Osteoblast (primary cell): Measurements from ENCODE around the gene TAPBP. TPM values are rescaled to one million over a fixed set of nuclear protein-coding genes. Genes with fewer than 3 reads are reported as not detected.

Experiments
- DNase-seq: peaks from one replicate; pipeline ENCODE4 v3.0.0; 2011; ENCODE audit warnings: low spot score, mixed read lengths; ENCODE audit not compliant: insufficient read length; ENCODE audit errors: missing footprints
- H2AFZ ChIP-seq: 2 replicates; pipeline ENCODE4 v1.6.0; 2011; ENCODE audit warnings: mild to moderate bottlenecking, low read length
- H3K27ac ChIP-seq: 2 replicates; pipeline ENCODE4 v1.5.1; 2011; ENCODE audit warnings: mild to moderate bottlenecking, low read depth, low read length, moderate library complexity
- H3K27me3 ChIP-seq: 2 replicates; pipeline ENCODE4 v1.6.0; 2012; ENCODE audit warnings: mild to moderate bottlenecking, control low read depth, inconsistent platforms, low read length, moderate library complexity; ENCODE audit not compliant: insufficient read depth
- H3K36me3 ChIP-seq: 2 replicates; pipeline ENCODE4 v1.5.1; 2011; ENCODE audit warnings: mild to moderate bottlenecking, low read length, control low read depth, moderate library complexity; ENCODE audit not compliant: insufficient read depth
- H3K4me1 ChIP-seq: 2 replicates; pipeline ENCODE4 v1.5.1; 2011; ENCODE audit warnings: mild to moderate bottlenecking, low read length, control low read depth, moderate library complexity; ENCODE audit not compliant: insufficient read depth
- H3K4me2 ChIP-seq: 2 replicates; pipeline ENCODE4 v1.6.0; 2011; ENCODE audit warnings: mild to moderate bottlenecking, low read length; ENCODE audit not compliant: insufficient read depth
- H3K4me3 ChIP-seq: fragments of 200-600 bp; sonication (generic); 3 replicates; pipeline ENCODE4 v1.5.1; 2012; ENCODE audit warnings: mild to moderate bottlenecking, low read length, inconsistent platforms; ENCODE audit not compliant: insufficient read depth
- H3K79me2 ChIP-seq: 2 replicates; pipeline ENCODE4 v1.6.0; 2012; ENCODE audit warnings: mild to moderate bottlenecking, low read length, control low read depth, inconsistent platforms; ENCODE audit not compliant: insufficient read depth
- H3K9me3 ChIP-seq: 2 replicates; pipeline ENCODE4 v1.5.1; 2011; ENCODE audit warnings: low read depth, low read length, control low read depth
- H4K20me1 ChIP-seq: 2 replicates; pipeline ENCODE4 v1.6.0; 2012; ENCODE audit warnings: mild to moderate bottlenecking, low read length, control low read depth; ENCODE audit not compliant: insufficient read depth
- CTCF ChIP-seq: IDR thresholded peaks from 2 replicates; pipeline ENCODE4 v1.5.1; 2011; ENCODE audit warnings: mild to moderate bottlenecking, low read depth, low read length, moderate library complexity; ENCODE audit errors: extremely low read depth
- total RNA-seq: library from RNA; depleted of rRNA; stranded (reverse); fragments of >200 nt; gene quantifications from 2 replicates; pipeline ENCODE4 v1.2.3, GENCODE V29; 2012

Gene TAPBP
- total RNA-seq, 1 donor, result 92.6 TPM

- H2AFZ ChIP-seq, result no peak overlapping the region
- peaks cover 27% of the 10 kb centered on the region for H4K20me1 ChIP-seq
- H3K79me2 ChIP-seq, result peaks cover 57% of the 10 kb centered on the region
- no peaks in the 10 kb centered on the region for H3K27me3 ChIP-seq
- peaks cover 19% of the 10 kb centered on the region for H3K36me3 ChIP-seq
- no peak for TF ChIP-seq CTCF
- H3K27ac ChIP-seq, result no peak overlapping the region
- H3K4me3 ChIP-seq, result peak overlapping the region; percentile 70
- no peaks in the 10 kb centered on the region for H3K9me3 ChIP-seq
- DNase-seq, result no peak
- H3K4me1 ChIP-seq, result peaks cover 58% of the 10 kb centered on the region
- peak overlapping the region; percentile 75 for H3K4me2 ChIP-seq
Observed at GRCh38 chr6:33316603-33317418, 2.9 kb upstream of the TAPBP start.

GRCh38 chr6:33315793-33316602 lies 2.1 kb upstream of the TAPBP start:
- Histone ChIP-seq H2AFZ (no peak overlapping the region), H3K4me2 (no peak overlapping the region), H3K27ac (no peak overlapping the region), H3K4me1 (peaks cover 52% of the 10 kb centered on the region), H3K27me3 (no peaks in the 10 kb centered on the region), H3K36me3 (peaks cover 19% of the 10 kb centered on the region), H3K4me3 (no peak overlapping the region), H3K9me3 (no peaks in the 10 kb centered on the region), H3K79me2 (peaks cover 58% of the 10 kb centered on the region), H4K20me1 (peaks cover 30% of the 10 kb centered on the region)
- DNase-seq, result no peak
- TF ChIP-seq CTCF, result no peak

- H3K79me2 ChIP-seq, result peaks cover 64% of the 10 kb centered on the region
- peaks cover 25% of the 10 kb centered on the region for H3K36me3 ChIP-seq
- no peak overlapping the region for H2AFZ ChIP-seq
- no peaks in the 10 kb centered on the region for H3K27me3 ChIP-seq
- H3K4me2 ChIP-seq, result peak overlapping the region; percentile 87
- H3K4me1 ChIP-seq, result peaks cover 44% of the 10 kb centered on the region
- TF ChIP-seq CTCF, result no peak
- H4K20me1 ChIP-seq, result peaks cover 34% of the 10 kb centered on the region
- H3K27ac ChIP-seq, result peak overlapping the region; percentile 95
- no peaks in the 10 kb centered on the region for H3K9me3 ChIP-seq
- no peak for DNase-seq
- peak overlapping the region; percentile 99 for H3K4me3 ChIP-seq
Observed at GRCh38 chr6:33314943-33315792, 1.3 kb upstream of the TAPBP start.
